ENCODE data around the gene IL4.

DNA sequence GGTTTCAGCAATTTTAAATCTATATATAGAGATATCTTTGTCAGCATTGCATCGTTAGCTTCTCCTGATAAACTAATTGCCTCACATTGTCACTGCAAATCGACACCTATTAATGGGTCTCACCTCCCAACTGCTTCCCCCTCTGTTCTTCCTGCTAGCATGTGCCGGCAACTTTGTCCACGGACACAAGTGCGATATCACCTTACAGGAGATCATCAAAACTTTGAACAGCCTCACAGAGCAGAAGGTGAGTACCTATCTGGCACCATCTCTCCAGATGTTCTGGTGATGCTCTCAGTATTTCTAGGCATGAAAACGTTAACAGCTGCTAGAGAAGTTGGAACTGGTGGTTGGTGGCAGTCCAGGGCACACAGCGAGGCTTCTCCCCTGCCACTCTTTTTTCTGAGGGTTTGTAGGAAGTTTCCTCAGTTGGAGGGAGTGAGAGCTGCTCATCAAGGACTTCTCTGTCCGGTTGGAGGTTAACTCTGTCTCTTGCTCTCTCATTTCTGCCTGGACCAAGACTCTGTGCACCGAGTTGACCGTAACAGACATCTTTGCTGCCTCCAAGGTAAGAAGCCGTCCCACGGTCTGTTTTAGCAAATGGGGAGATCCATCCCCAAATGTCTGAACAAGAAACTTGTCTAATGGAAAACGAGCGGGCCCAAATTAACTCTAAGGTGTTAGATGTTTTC is at the start of gene IL4:
- TF ChIP-seq, protein P1, sequence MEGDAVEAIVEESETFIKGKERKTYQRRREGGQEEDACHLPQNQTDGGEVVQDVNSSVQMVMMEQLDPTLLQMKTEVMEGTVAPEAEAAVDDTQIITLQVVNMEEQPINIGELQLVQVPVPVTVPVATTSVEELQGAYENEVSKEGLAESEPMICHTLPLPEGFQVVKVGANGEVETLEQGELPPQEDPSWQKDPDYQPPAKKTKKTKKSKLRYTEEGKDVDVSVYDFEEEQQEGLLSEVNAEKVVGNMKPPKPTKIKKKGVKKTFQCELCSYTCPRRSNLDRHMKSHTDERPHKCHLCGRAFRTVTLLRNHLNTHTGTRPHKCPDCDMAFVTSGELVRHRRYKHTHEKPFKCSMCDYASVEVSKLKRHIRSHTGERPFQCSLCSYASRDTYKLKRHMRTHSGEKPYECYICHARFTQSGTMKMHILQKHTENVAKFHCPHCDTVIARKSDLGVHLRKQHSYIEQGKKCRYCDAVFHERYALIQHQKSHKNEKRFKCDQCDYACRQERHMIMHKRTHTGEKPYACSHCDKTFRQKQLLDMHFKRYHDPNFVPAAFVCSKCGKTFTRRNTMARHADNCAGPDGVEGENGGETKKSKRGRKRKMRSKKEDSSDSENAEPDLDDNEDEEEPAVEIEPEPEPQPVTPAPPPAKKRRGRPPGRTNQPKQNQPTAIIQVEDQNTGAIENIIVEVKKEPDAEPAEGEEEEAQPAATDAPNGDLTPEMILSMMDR (IDR thresholded peaks at IDR 0.05; ENCODE audit: poor library complexity, severe bottlenecking): no peak
- no peak for TF ChIP-seq RAD21 (conservative IDR thresholded peaks at IDR 0.05)
- TF ChIP-seq POLR2AphosphoS5 (IDR thresholded peaks at IDR 0.05): no peak
- TF ChIP-seq TAF1 (IDR thresholded peaks at IDR 0.05; ENCODE audit: low read depth): no peak
- TF ChIP-seq, protein P2, sequence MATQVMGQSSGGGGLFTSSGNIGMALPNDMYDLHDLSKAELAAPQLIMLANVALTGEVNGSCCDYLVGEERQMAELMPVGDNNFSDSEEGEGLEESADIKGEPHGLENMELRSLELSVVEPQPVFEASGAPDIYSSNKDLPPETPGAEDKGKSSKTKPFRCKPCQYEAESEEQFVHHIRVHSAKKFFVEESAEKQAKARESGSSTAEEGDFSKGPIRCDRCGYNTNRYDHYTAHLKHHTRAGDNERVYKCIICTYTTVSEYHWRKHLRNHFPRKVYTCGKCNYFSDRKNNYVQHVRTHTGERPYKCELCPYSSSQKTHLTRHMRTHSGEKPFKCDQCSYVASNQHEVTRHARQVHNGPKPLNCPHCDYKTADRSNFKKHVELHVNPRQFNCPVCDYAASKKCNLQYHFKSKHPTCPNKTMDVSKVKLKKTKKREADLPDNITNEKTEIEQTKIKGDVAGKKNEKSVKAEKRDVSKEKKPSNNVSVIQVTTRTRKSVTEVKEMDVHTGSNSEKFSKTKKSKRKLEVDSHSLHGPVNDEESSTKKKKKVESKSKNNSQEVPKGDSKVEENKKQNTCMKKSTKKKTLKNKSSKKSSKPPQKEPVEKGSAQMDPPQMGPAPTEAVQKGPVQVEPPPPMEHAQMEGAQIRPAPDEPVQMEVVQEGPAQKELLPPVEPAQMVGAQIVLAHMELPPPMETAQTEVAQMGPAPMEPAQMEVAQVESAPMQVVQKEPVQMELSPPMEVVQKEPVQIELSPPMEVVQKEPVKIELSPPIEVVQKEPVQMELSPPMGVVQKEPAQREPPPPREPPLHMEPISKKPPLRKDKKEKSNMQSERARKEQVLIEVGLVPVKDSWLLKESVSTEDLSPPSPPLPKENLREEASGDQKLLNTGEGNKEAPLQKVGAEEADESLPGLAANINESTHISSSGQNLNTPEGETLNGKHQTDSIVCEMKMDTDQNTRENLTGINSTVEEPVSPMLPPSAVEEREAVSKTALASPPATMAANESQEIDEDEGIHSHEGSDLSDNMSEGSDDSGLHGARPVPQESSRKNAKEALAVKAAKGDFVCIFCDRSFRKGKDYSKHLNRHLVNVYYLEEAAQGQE (IDR thresholded peaks at IDR 0.05; ENCODE audit: borderline replicate concordance): no peak
- TF ChIP-seq EZH2 (IDR thresholded peaks at IDR 0.05; ENCODE audit: borderline replicate concordance, insufficient read depth, low read length, poor library complexity, severe bottlenecking): no peak
- no peak for TF ChIP-seq EP300 (conservative IDR thresholded peaks at IDR 0.05; ENCODE audit: poor library complexity, severe bottlenecking)
- no peak for TF ChIP-seq MXI1 (conservative IDR thresholded peaks at IDR 0.05; ENCODE audit: poor library complexity, severe bottlenecking)
